ENCODE measurements around the gene ZRANB2.

Gene ZRANB2, protein sequence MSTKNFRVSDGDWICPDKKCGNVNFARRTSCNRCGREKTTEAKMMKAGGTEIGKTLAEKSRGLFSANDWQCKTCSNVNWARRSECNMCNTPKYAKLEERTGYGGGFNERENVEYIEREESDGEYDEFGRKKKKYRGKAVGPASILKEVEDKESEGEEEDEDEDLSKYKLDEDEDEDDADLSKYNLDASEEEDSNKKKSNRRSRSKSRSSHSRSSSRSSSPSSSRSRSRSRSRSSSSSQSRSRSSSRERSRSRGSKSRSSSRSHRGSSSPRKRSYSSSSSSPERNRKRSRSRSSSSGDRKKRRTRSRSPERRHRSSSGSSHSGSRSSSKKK

DNA sequence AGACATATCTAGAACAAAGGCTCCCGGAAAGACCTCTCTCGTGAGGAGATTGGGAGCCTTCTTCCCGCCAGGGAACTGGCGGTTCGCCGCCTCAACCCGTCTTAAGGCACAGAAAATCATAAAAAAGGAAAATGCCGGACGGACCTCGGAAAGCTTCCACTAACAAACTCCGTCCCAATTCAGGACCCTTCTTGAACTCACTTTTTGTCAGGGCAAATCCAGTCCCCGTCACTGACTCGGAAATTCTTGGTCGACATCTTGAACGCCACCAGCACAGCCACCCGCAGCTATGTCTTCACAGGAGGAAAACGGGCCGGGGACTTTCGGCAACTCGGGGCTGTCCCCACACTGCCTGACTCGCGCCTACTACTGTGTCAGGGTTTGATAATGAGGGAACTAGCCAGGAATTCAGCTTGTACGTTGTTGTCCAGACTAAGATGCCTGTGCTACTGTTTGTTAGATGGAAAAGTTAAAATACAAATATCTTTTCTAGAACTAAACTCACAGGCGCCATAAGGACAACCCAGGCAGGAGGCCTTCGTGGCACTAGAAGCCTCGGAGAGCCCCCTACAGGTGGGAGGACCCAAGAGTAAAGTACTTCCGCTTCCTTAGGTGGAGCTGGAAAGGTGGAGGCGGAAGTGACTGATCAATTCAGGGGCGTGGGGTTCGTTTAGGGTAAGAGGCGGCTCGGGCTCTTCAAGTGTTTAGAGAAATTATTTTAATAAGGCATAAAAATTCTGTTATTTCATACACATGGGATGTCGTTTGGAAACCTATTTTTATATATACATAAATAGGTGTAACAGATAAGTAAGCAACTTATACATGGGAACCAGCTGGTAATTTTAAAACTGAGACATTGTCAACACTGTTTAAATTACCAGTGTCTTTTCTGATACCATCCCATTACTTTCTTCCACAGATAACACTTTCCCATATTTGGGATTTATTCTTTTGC, at the start of gene ZRANB2:
Gene ZRANB2 (minus strand): TSS at position 297 of the 958 bp plus-strand sequence. CDS start 40 bp downstream, at position 257.
- Mint-ChIP-seq H3K36me3 (peaks cover under 1% of the 10 kb centered on the region), H3K27me3 (peaks cover 20% of the 10 kb centered on the region), H3K9me3 (peaks cover 2% of the 10 kb centered on the region), H3K4me1 (peaks cover 21% of the 10 kb centered on the region), H3K4me3 (peak within 1 kb of the TSS; percentile 97), H3K27ac (peak within 1 kb of the TSS; percentile 100)
- peak; percentile 99 for ATAC-seq

DNA sequence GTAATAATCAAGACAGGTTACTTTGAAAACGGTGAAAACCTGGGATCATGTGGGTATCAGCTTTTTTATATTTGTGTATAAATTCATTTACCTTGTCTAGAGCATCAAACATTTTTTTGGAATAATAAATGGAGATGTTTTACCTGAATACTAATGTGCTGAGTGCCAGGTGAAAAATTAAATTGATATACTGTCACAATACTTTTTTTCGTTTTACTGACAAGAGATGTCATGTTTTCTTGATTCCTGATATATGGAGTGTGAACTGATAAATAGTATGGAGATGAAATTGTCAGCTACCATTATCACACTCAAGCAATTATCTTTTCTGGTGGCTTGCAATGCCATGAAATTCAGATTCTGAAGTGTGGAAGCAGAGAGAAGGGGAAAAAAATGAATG, 47.2 kb upstream of the ZRANB2 start:
- ATAC-seq, result no peak
- Mint-ChIP-seq H3K9me3 (peaks cover 50% of the 10 kb centered on the region), H3K27me3 (no peaks in the 10 kb centered on the region), H3K4me1 (no peaks in the 10 kb centered on the region), H3K4me3 (no peak overlapping the region), H3K36me3 (peaks cover 5% of the 10 kb centered on the region), H3K27ac (no peak overlapping the region)

- no peaks in the 10 kb centered on the region for H3K27me3 Mint-ChIP-seq
- no peaks in the 10 kb centered on the region for H3K36me3 Mint-ChIP-seq
- ATAC-seq, result no peak
- H3K4me3 Mint-ChIP-seq, result no peak overlapping the region
- H3K27ac Mint-ChIP-seq, result no peak overlapping the region
- H3K9me3 Mint-ChIP-seq, result peaks cover 10% of the 10 kb centered on the region
- H3K4me1 Mint-ChIP-seq, result no peaks in the 10 kb centered on the region
Measured at GRCh38 chr1:71118086-71118485, 37.3 kb upstream of the ZRANB2 start.

GRCh38 chr1:71116729-71117128, 35.9 kb upstream of the ZRANB2 start:
- H3K27me3 Mint-ChIP-seq, result no peaks in the 10 kb centered on the region
- H3K9me3 Mint-ChIP-seq, result peaks cover 4% of the 10 kb centered on the region
- no peak overlapping the region for H3K4me3 Mint-ChIP-seq
- H3K36me3 Mint-ChIP-seq, result no peaks in the 10 kb centered on the region
- ATAC-seq, result no peak
- no peak overlapping the region for H3K27ac Mint-ChIP-seq
- no peaks in the 10 kb centered on the region for H3K4me1 Mint-ChIP-seq

DNA sequence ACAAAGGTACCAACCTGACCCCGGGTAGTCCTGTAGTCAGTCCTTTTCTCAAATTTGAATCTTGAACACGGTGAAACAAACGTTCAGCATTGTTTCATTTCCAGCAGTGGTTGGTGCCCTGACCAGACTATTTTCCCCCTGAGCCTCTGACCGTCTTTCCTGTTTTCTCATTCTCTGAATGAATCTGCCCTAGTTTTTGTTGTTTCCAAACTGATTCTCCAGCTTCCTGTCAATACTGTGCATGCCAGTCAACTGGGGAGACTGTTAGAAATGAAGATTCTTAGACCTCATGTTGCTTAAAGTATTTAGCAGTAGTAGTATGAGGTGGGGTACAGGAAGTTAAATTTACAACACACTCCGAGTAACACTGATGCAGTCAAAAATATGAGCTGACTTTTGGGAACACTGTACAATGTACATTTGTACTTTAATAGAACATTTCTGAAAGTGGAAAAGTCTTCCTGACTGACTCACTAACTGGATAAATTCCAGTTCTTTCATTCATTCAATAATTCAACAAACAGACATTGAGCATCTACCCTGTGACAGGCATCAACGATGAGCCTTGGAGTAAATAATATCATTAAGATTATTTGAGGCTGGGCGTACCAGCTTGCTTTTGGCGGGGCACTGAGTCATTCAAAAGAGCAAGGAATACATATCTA, 26.0 kb upstream of the ZRANB2 start:
- H3K27ac Mint-ChIP-seq, result no peak overlapping the region
- no peak for ATAC-seq
- no peaks in the 10 kb centered on the region for H3K4me1 Mint-ChIP-seq
- H3K27me3 Mint-ChIP-seq, result no peaks in the 10 kb centered on the region
- no peaks in the 10 kb centered on the region for H3K9me3 Mint-ChIP-seq
- no peak overlapping the region for H3K4me3 Mint-ChIP-seq
- H3K36me3 Mint-ChIP-seq, result no peaks in the 10 kb centered on the region

GRCh38 chr1:71104417-71104816, 23.6 kb upstream of the ZRANB2 start:
- Mint-ChIP-seq H3K4me1 (no peaks in the 10 kb centered on the region), H3K4me3 (no peak overlapping the region), H3K27ac (no peak overlapping the region), H3K36me3 (no peaks in the 10 kb centered on the region), H3K9me3 (no peaks in the 10 kb centered on the region), H3K27me3 (no peaks in the 10 kb centered on the region)
- no peak for ATAC-seq

DNA sequence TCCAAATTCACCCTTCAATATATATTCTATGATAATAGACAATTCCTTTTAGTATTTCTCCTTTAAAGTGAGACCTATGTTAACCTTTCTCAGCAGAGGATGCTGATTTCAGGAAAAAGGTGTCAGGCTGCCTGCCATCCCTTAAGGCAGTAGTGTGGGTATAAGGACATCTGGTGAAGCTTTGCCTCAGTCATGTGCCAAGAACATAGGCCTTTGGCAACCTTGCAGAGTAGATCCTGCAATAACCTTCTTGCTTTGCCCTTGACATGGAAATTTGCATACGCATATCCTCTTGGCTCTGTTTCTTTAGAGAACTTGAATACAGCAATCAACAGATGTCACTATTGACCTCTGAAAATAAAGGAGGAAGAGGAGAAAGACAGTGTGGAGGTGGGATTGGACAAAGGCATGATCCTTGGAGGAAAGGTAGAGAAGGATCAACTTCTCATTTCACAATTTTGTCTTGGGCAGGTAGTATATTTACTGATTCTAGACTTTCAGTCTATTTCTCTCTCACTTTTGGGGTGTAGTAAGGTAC, 21.1 kb upstream of the ZRANB2 start:
- Mint-ChIP-seq H3K27me3 (no peaks in the 10 kb centered on the region), H3K27ac (no peak overlapping the region), H3K36me3 (no peaks in the 10 kb centered on the region)

GRCh38 chr1:71097428-71097827, 16.6 kb upstream of the ZRANB2 start:
- no peaks in the 10 kb centered on the region for H3K4me1 Mint-ChIP-seq
- no peak overlapping the region for H3K27ac Mint-ChIP-seq
- H3K27me3 Mint-ChIP-seq, result no peaks in the 10 kb centered on the region
- no peaks in the 10 kb centered on the region for H3K36me3 Mint-ChIP-seq
- ATAC-seq, result no peak
- no peak overlapping the region for H3K4me3 Mint-ChIP-seq
- H3K9me3 Mint-ChIP-seq, result no peaks in the 10 kb centered on the region

More for the DNA sequence above, 21.1 kb upstream of the ZRANB2 start:
- Mint-ChIP-seq H3K9me3 (no peaks in the 10 kb centered on the region), H3K4me3 (no peak overlapping the region), H3K4me1 (no peaks in the 10 kb centered on the region)
- no peak for ATAC-seq

DNA sequence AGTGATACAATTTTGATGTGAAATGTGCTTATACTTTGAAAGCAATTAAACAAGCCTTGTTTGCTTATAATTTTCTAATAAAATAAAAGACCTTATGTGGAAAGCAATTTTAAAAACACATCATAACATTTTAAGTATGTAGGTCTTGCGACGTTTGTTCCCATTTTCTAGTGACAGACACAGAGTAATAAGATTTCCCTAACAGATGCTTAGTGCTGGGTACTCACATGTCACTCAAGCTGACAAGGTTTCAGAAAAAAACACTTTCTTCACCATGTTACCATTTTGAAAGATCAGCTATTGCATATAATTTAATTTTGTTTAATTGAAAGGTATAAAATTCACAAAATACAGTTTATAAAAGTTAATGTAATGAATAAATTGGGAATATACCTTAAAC, 14.1 kb upstream of the ZRANB2 start:
- no peak for ATAC-seq
- Mint-ChIP-seq H3K27ac (no peak overlapping the region), H3K4me1 (no peaks in the 10 kb centered on the region), H3K27me3 (no peaks in the 10 kb centered on the region), H3K9me3 (no peaks in the 10 kb centered on the region), H3K36me3 (no peaks in the 10 kb centered on the region), H3K4me3 (no peak overlapping the region)

- no peak overlapping the region for H3K4me3 Mint-ChIP-seq
- no peak for ATAC-seq
Measured at GRCh38 chr1:71093938-71094337, 13.1 kb upstream of the ZRANB2 start.

GRCh38 chr1:71089536-71090270, 8.9 kb upstream of the ZRANB2 start:
- ATAC-seq, result no peak
- no peak overlapping the region for H3K4me3 Mint-ChIP-seq
- H3K27ac Mint-ChIP-seq, result no peak overlapping the region
- H3K27me3 Mint-ChIP-seq, result peaks cover 1% of the 10 kb centered on the region
- H3K9me3 Mint-ChIP-seq, result no peaks in the 10 kb centered on the region
- H3K36me3 Mint-ChIP-seq, result no peaks in the 10 kb centered on the region
- no peaks in the 10 kb centered on the region for H3K4me1 Mint-ChIP-seq

More at GRCh38 chr1:71093938-71094337, 13.1 kb upstream of the ZRANB2 start:
- Mint-ChIP-seq H3K36me3 (no peaks in the 10 kb centered on the region), H3K27ac (no peak overlapping the region), H3K9me3 (no peaks in the 10 kb centered on the region), H3K27me3 (no peaks in the 10 kb centered on the region), H3K4me1 (no peaks in the 10 kb centered on the region)

GRCh38 chr1:71088645-71089287, 7.9 kb upstream of the ZRANB2 start:
- no peak overlapping the region for H3K27ac Mint-ChIP-seq
- no peaks in the 10 kb centered on the region for H3K9me3 Mint-ChIP-seq
- ATAC-seq, result no peak
- H3K4me3 Mint-ChIP-seq, result no peak overlapping the region
- no peaks in the 10 kb centered on the region for H3K36me3 Mint-ChIP-seq
- no peaks in the 10 kb centered on the region for H3K4me1 Mint-ChIP-seq
- peaks cover 11% of the 10 kb centered on the region for H3K27me3 Mint-ChIP-seq

DNA sequence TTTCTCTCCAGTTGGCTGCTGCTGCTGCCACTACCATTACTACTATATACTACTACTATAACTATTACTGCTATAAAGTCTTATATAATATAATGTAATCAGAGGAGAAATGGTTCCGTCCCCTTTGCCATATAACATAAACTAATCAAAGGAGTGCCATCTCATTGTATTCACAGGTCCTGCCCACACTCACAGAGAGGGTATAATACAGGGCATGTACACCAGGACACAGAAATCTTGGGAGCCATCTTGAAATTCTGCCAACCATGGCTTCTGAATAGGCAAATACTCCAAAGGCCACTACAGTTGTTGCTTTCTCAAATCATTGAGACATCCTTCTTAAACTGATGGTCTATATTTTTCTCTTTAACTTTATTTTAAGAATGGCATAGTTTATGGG, 6.9 kb upstream of the ZRANB2 start:
- H3K4me1 Mint-ChIP-seq, result no peaks in the 10 kb centered on the region
- H3K36me3 Mint-ChIP-seq, result no peaks in the 10 kb centered on the region
- H3K27me3 Mint-ChIP-seq, result peaks cover 20% of the 10 kb centered on the region
- no peaks in the 10 kb centered on the region for H3K9me3 Mint-ChIP-seq
- H3K4me3 Mint-ChIP-seq, result no peak overlapping the region
- no peak overlapping the region for H3K27ac Mint-ChIP-seq
- no peak for ATAC-seq

DNA sequence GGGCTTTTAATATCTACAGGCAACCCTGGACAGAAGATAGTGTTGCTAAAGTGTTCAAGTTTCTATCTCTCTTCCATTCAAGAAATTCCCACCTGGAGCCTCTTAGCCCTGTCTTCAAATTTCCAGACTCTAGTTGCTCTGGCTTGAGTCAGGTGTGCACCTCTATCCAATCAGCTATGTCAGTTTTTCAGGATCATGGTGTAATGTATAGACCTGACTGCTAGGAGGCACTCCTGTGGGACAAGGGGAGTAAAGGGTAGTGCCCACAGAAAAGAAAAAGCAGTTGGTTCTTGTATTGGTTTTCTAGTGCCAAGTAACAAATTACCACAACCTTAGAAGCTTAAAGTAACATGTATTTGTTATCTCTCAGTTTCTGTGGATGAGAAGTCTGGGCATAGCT, 6.2 kb upstream of the ZRANB2 start:
- Mint-ChIP-seq H3K9me3 (no peaks in the 10 kb centered on the region), H3K4me3 (no peak overlapping the region), H3K27ac (no peak overlapping the region), H3K4me1 (peaks cover 1% of the 10 kb centered on the region), H3K36me3 (no peaks in the 10 kb centered on the region), H3K27me3 (peaks cover 20% of the 10 kb centered on the region)
- no peak for ATAC-seq
